Measurements from ENCODE around the gene ETV3.
A peak's percentile ranks its signal among the peaks of the same experiment; 100 is the strongest.

Gene ETV3

DNA sequence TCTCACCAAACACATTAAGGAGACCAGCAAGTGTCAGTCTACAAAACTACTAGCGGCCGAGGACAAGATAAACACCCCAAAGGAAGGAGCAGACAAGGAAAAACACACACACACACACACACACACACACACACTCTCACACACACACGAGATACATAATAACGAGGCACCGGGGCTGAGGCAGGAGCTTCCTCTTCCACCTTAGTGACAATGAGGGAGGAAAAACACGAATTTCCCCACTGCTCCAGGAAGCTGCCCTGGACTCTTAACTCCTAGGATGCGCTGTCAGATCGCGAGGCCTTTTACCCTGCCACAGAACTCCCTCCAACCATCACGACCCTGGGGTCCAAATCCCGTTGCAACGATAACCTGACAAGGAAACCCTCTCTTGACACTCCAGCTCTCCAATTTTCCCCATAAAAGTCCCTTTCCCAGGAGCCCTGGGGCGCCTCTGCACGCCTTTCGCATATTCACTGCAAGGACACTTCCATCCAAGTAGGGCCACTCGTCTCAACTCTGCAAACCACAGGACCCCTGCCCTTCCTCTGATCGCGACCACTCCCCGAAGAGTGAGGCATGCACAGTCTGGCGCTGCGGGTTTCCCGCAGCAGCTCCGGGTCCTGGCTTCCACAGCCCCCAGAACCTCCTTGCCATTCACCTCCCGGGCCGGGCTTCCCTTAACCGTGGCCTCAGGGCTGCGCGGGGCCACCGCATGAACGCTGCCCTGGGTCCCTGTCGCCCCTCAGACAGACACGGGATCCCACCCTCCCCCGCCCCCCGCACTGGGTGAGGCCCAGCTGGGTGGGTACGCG is 581 bp downstream of the ETV3 start:
- DNase-seq, result peak; percentile 51 to 72 (median 67)

DNA sequence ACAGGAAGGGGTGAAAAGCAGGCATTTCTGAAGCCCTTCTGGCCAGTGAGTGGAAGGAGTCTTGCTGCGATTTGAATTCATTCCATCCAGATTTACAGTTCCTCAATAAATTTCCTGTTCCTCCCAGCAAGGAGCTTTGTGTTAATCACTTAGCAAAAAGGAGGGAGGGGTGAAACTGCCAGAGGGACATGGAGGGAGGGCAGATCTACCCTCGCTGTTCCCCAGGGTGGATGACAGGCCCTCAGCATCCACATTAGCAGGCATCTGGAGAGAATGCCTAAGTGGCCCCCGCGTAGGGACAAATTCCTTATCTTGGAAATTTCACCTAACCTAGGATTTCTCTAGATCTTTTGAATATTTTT is 1.2 kb downstream of the ETV3 start:
- DNase-seq, result peak; percentile 44 to 77 (median 59)

DNA sequence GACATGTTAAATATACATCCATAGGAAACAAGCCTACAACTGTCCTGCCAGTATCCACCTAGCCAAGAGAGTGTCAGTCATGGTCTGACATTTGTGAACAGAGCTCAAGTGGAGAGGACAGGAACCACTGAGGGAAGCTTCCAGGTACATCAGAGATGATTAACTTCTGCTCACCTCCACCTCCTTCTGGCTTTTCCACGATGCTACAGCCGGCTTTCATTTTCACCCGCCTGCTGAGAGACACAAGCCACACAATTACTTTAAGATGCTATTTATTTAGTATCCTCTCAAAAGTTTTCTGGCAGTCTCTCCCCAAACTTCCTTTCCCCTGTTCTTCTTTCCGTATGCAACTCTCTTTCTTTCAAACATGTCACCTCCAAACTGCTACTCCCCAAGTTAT is 2.1 kb downstream of the ETV3 start:
- no peak for DNase-seq

DNA sequence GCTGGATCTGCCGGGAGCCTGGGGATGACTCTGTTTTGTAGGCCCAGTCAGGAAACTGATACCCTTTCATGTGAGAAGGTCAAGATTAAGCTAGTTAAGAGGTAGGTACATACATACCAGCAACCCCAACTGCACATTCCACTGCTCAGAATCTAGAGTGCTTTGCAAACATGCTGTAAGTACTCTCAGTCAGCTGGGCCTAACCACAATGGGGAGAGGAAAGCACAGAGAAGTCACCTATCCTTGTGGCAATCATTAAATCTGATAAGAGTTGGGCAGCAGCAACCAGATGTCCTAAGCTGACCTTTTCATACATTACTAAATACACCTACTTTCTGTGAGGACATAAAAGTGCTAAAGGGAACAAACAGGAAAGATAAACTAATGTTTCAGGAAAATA is 2.5 kb downstream of the ETV3 start:
- DNase-seq, result no peak

DNA sequence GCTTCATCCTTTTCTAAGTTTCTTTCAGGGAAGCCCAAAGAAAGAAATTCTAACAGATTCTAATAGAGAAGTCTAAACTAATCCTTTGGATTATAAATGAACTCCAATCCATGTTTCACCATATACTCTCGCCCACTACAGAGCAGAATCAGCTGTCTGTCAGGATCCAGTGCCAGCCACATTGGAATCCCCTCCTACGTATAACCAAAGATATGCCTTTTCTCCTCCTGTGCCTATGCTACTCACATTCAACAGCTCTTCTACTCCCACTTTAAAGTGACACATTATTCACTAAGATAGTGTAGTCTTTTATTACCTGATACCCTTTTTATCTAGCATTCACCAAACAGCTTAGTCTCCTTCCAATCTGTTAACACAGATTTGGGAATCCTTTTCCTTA is 3.1 kb downstream of the ETV3 start:
- DNase-seq, result no peak

DNA sequence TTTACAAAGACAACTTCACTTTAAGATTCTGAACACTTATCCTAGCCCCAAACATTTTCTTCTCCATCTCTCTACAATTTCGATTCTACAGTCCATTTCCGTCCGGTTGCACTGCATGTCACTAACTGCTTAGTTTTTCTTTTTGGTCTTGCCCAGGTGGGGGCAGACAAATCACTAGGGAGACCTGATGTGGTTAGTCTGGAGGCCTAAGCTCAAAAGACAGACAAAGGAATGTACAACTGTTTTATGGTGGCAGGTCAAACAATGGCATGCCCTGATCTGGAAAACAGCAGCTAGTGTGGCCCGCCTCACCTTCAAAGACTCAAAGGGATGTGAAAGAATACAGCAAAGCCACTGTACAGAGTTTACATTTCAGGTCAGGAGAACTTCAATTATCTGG is 3.8 kb downstream of the ETV3 start:
- DNase-seq, result no peak

DNA sequence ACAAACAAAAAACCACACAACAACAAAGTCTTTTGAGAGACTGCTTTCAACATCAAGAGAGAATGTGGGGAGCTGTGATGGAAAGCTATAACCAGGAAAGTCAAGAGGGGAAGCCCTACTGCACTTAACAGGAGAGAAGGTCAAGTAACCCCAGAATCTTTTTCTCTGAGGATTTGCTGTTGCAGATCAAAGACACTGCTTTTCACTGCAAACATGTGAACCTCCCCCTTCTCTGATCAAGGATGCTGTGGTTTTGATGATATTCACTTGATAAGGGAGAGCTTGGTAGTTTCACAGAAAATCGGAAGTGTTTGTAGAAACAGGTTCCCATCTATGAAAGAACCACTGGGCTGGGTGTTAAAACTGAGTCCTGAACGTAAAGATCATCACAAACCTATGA is 4.8 kb downstream of the ETV3 start:
- DNase-seq, result no peak

DNA sequence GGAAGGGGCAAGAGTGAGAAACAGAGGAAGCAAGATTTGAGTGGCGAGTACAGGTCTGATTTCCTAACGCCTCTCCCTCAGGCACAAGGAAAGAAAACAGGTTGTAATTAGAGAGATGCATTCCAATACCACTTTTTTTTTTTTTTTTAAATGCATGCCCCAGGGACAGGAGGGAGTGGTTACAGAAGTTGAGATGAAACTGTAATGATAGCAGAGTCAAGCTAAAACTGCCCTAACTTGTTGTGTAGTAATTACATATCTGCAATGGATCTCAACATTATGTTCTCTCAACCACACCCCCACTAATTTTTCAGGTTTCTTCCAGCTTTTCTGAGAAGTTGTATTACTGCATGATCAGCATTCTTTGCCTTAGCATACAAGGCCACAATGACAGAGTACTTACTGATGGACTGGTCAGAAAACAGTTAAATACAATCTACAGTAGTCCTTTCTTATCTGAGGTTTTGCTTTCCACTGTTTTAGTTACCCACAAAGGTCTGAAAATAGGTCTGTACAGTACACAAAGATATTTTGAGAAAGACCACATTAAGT is 5.5 kb downstream of the ETV3 start:
- no peak for DNase-seq

DNA sequence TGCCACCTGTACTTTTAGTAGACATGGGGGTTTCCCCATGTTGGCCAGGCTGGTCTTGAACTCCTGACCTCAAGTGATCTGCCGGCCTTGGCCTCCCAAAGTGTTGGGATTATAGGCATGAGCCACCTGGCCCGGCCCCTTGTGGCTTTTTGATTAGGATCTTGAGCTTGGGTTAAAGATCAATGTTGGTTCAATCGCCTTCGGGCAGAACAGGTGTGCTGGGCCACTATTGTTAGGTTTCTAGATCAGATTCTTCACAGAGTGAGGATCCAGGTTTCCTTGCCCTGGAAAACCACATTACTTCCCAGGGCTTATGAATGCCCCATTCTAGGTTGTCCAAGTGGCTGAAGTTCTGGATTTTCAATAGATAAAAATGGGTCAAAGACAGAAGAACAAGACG is 6.1 kb downstream of the ETV3 start:
- no peak for DNase-seq

DNA sequence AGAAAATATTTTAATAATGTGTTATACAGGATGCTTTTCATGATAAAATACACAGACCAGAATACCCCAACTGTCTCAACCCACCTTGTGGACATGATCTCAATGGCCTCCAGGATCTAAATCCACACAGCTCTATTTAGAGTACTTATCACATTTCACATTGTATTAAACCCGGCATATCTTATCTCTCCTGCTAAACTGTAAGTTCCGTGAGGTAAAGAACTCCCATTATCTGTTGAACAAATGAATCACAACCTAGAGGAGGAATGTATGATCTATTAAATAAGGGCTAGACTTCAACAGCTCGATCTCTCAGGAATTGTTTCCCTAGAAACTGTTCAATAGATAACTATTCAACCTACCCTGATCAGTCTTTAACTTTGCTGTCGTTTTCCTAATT is 6.9 kb downstream of the ETV3 start:
- no peak for DNase-seq

DNA sequence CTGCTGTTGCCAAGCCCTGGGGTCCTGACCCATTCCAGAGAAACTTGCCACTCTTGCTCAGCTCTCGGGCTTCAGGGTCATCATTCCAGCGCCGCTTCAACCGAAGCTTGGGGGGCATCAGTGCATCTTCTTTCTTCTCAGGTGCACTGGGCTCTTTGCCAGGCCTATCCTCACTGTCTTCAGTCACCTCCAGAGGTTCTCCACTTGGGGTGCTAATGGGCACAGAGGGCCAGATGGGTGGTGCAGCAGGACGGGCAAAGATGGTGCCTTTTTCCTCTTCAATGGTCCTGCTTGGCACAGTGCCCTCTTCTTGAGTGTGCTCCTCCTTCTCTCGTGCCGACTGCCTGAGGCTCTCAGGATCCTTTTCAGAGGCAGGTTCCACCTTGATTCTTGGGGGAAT is 13.3 kb downstream of the ETV3 start:
- DNase-seq, result no peak

DNA sequence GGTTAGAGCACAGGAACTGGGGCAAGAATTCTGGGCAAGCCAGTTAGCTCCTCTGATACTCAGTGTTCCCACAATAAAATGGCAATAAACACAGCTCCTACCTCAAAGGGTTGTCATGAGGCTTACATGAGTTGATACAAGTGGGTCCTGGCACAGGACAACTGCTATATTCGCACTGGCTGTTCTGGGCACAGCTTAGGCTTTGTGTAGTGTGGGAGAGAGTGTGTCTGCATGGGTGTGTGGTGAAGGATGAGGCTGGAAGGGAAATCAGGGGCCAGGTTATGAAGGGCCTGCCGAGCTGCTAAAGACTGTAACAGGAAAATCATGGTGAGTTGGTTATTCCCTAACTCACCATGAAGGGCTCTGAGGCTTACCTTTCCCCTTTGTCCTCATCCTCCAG is 18.7 kb downstream of the ETV3 start:
- DNase-seq, result no peak

DNA sequence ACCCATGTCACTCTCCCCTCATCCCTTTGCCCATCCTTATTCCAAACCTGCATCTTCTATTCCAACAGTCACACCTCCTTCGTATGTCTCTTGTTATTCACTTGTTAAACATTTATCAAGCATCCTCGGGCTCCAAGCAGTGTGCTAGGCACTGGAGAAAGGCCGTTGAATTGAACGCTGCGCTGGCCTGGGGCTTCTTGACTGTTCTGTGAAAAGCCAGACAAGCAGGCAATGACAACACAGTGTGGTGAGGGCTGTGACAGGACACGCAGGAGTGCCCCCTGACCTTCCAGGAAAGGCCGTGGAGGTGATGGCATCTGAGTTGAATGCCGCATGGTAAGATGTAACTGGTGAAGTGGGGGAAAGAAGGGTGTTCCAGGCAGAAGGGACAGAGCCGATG is 19.2 kb downstream of the ETV3 start:
- DNase-seq, result no peak

DNA sequence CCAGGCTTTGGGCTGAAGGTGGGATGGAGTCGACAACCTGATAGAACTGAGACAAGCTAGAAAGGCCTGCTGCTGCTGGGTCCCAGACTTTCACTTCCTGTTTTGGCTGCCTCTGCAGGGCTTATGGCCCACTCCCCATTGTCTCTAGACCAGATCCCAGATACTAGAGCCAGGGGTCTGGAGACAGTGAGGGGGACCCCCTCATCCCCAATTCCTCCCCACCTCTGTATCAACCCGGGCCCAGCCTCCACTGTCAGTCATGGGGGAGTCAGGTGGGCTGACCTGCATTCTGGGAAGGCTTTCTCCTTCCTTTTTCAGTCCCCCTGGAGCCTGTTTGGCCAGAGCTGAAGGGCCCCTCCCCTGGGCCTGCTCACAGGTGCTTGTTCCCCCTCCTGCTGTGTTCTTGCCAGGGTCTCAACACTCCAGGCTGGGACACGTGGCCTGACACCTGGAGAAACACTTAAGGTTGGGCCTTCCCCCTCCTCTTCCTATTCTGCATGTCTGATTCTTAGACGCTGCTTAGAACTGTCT is 20.6 kb downstream of the ETV3 start:
- DNase-seq, result peak in 2 of 4 experiments; percentile 36 to 41

DNA sequence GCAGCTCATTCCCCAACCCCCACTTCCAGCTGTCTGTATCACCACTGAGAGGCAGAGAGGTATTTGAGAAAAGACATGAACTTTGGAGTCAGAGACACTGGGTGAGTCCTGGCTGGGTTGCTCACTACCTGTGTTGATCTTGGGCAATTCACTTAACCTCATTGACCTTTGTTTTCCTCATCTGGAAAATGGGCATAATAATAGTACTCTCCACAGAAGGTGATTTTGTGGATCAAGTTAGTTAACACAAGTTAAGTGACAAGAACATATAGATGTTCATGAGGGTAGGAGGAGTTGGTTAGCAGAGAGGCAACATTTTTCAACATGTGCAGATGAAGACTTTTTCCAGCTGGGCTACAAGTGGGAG is 21.5 kb downstream of the ETV3 start:
- DNase-seq, result no peak

DNA sequence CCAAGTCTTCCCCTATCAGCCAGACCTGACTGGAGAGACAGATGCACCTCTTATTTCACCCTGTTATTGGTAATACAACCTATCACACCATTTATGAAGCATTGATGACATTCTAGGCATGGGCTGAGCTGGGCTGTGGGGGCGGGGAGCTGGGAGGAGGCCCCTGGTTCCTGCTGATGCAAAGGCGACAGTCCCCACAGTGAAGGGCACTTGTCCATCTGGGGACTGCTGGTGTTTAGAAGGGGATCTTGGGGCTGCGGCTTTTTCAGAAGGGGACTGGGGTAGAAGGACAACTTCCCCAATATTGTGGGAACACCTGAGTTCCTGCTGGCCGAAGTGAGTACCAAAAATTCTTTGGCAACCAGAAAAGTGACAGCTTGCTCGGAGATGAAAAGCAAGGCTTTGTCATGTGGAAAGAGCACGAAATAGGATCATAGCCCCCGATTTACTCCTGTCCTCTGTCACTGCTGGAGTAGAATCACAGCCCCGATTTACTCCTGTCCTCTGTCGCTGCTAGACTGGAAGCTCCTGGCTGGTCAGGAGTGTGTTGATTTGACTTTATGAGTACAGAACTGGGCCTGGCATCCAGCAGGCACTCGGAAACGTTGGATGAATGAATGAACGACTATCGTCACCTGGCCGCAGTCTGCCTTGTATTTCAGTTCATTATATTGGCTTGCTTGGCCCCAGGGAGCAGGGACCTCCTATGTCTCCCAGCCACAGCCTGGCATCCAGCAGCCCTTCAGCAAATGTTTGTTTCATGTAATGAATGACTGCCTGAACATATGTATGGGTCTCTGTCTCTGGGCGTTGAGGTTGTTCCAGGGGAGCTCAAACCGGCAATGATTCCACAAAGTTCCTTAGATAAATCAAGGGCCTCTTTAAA is 22.1 kb downstream of the ETV3 start:
- no peak for DNase-seq

DNA sequence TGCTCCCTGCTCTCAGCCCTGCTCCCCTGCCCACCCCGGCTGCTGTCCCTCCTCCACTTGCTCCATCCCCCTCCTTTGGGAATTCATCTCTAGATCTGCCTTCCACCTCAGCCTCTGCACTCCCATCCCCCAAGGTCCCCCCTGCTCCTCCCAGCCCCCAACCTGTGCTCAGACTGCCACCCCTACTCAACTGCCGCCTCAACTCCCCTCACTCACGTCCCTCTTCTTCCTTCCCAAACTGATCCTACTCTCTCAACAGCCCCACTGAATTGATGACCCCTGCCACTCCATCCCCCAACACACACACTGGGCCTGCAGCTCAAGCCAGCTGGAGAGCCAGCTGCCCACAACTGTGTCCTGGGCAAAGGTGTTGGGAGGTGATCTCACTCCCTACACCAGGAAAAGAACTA is 22.8 kb downstream of the ETV3 start:
- no peak for DNase-seq

DNA sequence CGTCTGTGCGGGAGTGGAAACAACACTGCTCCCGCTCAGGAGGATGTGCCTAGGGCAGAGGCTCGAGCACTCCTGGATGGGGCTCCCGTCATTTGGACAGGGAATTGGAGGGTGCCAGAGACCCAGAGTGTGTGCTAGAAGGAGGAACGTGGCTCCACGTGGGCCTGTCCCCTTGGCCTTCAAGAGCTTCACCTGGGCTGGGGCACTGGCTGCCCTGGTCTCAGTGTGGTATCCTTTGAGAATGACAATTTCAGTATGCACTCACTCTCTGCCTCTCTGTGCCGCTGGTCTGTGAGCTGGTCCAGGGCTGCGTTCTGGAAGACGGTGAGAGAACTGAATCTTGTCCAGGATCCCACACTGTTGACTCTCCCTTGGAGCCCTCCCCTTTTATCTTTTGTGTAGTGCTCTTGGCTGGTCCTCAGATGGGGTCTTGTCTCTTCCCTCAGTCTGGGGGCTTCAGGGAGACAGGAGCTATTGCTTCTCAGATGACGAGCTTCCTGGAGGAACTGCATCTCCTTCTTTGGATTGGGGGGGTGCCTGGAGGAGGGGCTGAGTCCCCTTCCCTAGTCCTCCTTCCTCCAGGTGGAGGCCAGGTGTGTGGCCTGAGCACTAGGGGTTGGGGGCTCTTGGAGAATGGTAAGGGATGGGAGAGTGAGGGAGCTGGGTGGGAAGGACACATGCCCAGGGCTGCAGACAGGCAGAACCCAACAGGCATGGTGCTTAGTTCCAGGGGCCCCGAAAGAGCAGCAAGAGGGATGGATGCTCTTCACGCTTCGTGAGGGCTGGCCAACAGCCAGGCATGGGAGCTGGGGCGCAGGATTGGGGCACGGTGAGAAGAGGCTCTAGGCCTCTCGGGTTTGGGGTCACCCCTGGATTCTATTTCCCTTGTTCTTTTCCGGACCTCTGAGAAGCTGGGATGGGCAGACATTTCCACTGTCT is 23.7 kb downstream of the ETV3 start:
- no peak for DNase-seq

DNA sequence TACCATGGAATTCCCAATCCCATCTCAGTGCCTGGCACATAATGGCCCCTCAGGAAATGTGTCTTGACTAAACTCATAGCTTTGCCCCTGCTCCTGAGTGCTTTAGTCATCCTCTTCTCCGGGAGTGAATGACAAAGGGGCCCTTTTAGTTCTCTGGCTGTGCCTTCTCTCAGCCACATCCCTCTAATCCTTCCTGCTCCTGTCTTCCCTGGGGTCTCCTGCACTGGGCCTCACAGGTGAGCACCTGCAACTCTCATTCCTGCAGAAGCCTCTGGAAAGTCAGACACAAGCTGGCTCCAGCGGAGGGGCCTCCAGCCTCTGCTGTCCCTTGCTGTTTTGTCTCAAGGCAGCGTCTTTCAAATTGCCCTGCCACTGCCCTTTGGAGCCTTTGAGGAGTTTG is 24.6 kb downstream of the ETV3 start:
- no peak for DNase-seq

DNA sequence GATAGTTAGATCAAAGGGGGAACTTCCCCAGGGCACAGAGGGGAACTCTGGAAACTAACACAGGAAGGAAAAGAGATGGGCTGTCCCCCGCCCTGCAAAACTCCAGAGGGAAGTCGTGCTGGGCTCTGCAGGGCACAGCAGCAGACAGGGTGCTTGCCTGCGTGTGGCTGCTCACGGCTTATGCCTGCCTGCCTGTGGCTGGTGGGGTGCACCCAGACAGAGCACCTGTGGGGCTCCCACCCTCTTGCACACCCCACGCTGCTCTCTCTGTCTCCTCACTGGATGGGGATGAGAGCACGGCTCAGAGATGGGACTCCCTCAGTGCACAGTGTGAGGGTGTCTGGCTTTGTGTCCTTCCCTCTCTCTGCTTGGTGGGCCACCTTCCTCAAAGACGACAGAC is 25.1 kb downstream of the ETV3 start:
- DNase-seq, result peak; percentile 70 to 86 (median 82)

DNA sequence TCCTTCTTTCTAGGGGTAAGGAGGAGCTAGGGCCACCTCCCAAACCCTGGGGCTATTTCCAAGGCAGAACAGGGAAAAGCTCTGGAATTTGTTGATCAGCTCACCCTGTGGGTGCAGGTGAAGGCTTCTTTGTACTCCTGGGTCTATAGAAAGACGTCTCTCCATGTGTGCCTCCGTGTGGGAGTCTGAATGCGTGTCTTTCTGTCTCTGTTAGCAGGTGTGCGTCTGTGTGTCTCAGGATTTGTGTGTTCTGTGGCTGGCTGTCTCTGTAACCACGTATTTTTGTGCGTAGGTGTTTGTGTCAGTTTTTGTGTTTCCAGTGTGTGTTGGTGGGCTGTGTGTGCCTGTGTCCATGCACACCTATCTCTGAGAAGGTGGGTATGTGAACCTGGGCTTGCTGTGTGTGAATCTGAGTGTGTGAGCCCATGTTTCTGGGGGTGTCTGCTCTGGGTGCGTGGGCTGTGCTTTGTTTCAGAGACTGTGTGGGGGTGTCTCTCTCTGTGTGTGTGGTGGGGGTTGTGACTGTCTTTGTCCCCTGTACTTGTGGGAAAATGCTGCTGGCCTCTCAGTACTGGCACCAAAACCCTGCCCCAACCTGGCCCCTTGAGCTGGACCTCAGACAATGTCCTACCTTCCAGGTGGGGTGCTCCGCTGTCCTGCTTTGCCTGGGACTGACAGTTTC is 25.9 kb downstream of the ETV3 start:
- no peak for DNase-seq

Measured in suppressor macrophage (primary cell).